ENCODE measurements around the gene ZNHIT3. TPM values are rescaled to one million over a fixed set of nuclear protein-coding genes. Genes with fewer than 3 reads are reported as not detected.

The ZNHIT3 gene
- total and polyA plus RNA-seq, 2 of the 4 experiments (the other 2 are of a cell fraction) = 27.8 to 52.3 TPM

DNA sequence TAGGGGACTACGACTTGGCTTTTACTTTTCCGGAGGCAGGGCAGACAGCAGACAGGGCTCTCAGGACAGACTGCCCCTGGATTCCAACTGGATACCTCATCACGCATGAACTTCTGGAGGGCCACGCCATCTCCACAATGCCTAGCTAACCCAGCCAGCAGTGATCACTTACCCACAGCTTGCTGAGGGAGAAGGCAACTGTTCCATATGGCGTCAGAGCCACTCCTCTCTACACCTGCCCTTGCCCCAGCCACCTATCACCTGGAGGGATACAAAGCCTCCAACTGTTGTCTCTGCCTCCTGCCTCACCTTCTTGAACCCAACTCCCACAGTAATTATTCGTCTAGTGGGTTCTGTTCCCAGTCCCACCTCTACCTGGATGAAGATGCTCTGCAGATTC lies 39.4 kb downstream of the ZNHIT3 start:
- H3K9ac ChIP-seq (ENCODE audit: low read depth, low read length) = no peak overlapping the region
- 100% methylated on average over 1 of the region's 6 CpGs; no CpG with 5 or more reads in 1 of the 2 experiments for WGBS, 2 experiments (ENCODE audit: extremely low coverage in 2 of 2, insufficient read length in 1 of 2)
- H2AK9ac ChIP-seq (replicated peaks; ENCODE audit: low read depth, low read length, poor library complexity) = no peak overlapping the region
- H3K9me3 ChIP-seq (ENCODE audit: control insufficient read depth, insufficient read depth, low read length) = no peaks in the 10 kb centered on the region
- peaks cover 6% of the 10 kb centered on the region for H4K20me1 ChIP-seq (ENCODE audit: insufficient read depth, low read length)
- in situ Hi-C loops (cut with MboI; ENCODE audit: low sequenced_read_pairs) = no loop called here
- POLR2A ChIA-PET (ENCODE audit: unreplicated experiment) = no interaction called here
- no peaks in the 10 kb centered on the region for H3K27me3 ChIP-seq (ENCODE audit: control insufficient read depth, insufficient read depth, low read length)
- no peak overlapping the region for H3K4me3 ChIP-seq (ENCODE audit: insufficient read depth, low read depth, low read length)
- dilution Hi-C loops (cut with HindIII; ENCODE audit: low sequenced_read_pairs, unreplicated experiment) = no loop called here
- peaks cover 13% of the 10 kb centered on the region for H3K9me1 ChIP-seq (ENCODE audit: insufficient read depth, low read length)
- H3K79me1 ChIP-seq (ENCODE audit: low read depth in 1 of 2, low read length in 2 of 2) = peaks cover 12 to 28% of the 10 kb centered on the region in 2 experiments
- H2BK20ac ChIP-seq (ENCODE audit: low read depth, low read length) = no peak overlapping the region
- no peak overlapping the region for H3K27ac ChIP-seq (ENCODE audit: insufficient read depth, low read length)
- no peak overlapping the region for H3K4me2 ChIP-seq (ENCODE audit: low read depth, low read length)
- no peak overlapping the region for H3K4ac ChIP-seq (ENCODE audit: low read depth, low read length)
- no peak overlapping the region for H3K56ac ChIP-seq (ENCODE audit: extremely low read depth, insufficient read depth, low read length)
- intact Hi-C loops (cut with micrococcal nuclease) = no loop called here
- no peak overlapping the region for H2BK15ac ChIP-seq (ENCODE audit: low read depth, low read length)
- ATAC-seq (ENCODE audit: low read depth) (no peak), DNase-seq (no peak)
- H2AFZ ChIP-seq (replicated peaks; ENCODE audit: low read length, poor library complexity) = no peak overlapping the region
- H3K14ac ChIP-seq (replicated peaks; ENCODE audit: low read depth, low read length) = no peak overlapping the region
- H3K18ac ChIP-seq (ENCODE audit: low read depth, low read length) = no peak overlapping the region
- H2BK5ac ChIP-seq (ENCODE audit: low read depth, low read length, poor library complexity, severe bottlenecking) = no peak overlapping the region
- H3K23ac ChIP-seq (ENCODE audit: low read depth, low read length) = no peak overlapping the region
- no peak overlapping the region for H4K5ac ChIP-seq (ENCODE audit: low read depth, low read length)
- CTCF ChIA-PET = no interaction called here
- no peak overlapping the region for H2BK120ac ChIP-seq (ENCODE audit: low read depth, low read length)
- no peak overlapping the region for H4K8ac ChIP-seq (ENCODE audit: low read depth in 2 of 2, low read length in 2 of 2)
- BruUV-seq (replicated peaks) = no TSS peak
- H4K91ac ChIP-seq (ENCODE audit: insufficient read depth, low read depth, low read length) = no peak overlapping the region
- H3K4me1 ChIP-seq (ENCODE audit: control insufficient read depth, insufficient read depth, low read length) = no peaks in the 10 kb centered on the region
- H2AK5ac ChIP-seq (ENCODE audit: low read depth, low read length) = no peak overlapping the region
- peaks cover 30% of the 10 kb centered on the region for H3K36me3 ChIP-seq (ENCODE audit: control insufficient read depth, insufficient read depth, low read length)
- no peak for TF ChIP-seq MAZ (IDR thresholded peaks at IDR 0.05; ENCODE audit: borderline replicate concordance, low read depth, low read length)
- no peak for TF ChIP-seq FOS (IDR thresholded peaks at IDR 0.05; ENCODE audit: low read depth, low read length)
- no peak for TF ChIP-seq MXI1 (IDR thresholded peaks at IDR 0.05; ENCODE audit: borderline replicate concordance, low read depth, low read length)
- no peak for TF ChIP-seq CEBPB (IDR thresholded peaks at IDR 0.05; ENCODE audit: low read depth, low read length)
- TF ChIP-seq, protein P1, sequence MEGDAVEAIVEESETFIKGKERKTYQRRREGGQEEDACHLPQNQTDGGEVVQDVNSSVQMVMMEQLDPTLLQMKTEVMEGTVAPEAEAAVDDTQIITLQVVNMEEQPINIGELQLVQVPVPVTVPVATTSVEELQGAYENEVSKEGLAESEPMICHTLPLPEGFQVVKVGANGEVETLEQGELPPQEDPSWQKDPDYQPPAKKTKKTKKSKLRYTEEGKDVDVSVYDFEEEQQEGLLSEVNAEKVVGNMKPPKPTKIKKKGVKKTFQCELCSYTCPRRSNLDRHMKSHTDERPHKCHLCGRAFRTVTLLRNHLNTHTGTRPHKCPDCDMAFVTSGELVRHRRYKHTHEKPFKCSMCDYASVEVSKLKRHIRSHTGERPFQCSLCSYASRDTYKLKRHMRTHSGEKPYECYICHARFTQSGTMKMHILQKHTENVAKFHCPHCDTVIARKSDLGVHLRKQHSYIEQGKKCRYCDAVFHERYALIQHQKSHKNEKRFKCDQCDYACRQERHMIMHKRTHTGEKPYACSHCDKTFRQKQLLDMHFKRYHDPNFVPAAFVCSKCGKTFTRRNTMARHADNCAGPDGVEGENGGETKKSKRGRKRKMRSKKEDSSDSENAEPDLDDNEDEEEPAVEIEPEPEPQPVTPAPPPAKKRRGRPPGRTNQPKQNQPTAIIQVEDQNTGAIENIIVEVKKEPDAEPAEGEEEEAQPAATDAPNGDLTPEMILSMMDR (conservative IDR thresholded peaks at IDR 0.05; ENCODE audit: low read depth, low read length) = no peak
- TF ChIP-seq RFX5 (IDR thresholded peaks at IDR 0.05; ENCODE audit: low read depth, low read length) = no peak
- no peak for TF ChIP-seq POLR2A (IDR thresholded peaks at IDR 0.05; ENCODE audit: low read depth, low read length)
- TF ChIP-seq, protein P2, sequence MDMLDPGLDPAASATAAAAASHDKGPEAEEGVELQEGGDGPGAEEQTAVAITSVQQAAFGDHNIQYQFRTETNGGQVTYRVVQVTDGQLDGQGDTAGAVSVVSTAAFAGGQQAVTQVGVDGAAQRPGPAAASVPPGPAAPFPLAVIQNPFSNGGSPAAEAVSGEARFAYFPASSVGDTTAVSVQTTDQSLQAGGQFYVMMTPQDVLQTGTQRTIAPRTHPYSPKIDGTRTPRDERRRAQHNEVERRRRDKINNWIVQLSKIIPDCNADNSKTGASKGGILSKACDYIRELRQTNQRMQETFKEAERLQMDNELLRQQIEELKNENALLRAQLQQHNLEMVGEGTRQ (IDR thresholded peaks at IDR 0.05; ENCODE audit: low read depth, low read length) = no peak
- TF ChIP-seq RCOR1 (IDR thresholded peaks at IDR 0.05; ENCODE audit: insufficient replicate concordance, low read length) = no peak
- no peak for TF ChIP-seq BHLHE40 (IDR thresholded peaks at IDR 0.05; ENCODE audit: low read depth, low read length)
- TF ChIP-seq NFE2L2 (IDR thresholded peaks at IDR 0.05; ENCODE audit: low read depth, low read length) = no peak
- TF ChIP-seq SMC3 (IDR thresholded peaks at IDR 0.05; ENCODE audit: low read depth, low read length) = no peak
- no peak for TF ChIP-seq RAD21 (IDR thresholded peaks at IDR 0.05; ENCODE audit: low read length)
- no peak for TF ChIP-seq MAFK (IDR thresholded peaks at IDR 0.05; ENCODE audit: low read depth, low read length)
- TF ChIP-seq CHD1 (IDR thresholded peaks at IDR 0.05; ENCODE audit: low read depth, low read length) = no peak
- TF ChIP-seq, protein P3, sequence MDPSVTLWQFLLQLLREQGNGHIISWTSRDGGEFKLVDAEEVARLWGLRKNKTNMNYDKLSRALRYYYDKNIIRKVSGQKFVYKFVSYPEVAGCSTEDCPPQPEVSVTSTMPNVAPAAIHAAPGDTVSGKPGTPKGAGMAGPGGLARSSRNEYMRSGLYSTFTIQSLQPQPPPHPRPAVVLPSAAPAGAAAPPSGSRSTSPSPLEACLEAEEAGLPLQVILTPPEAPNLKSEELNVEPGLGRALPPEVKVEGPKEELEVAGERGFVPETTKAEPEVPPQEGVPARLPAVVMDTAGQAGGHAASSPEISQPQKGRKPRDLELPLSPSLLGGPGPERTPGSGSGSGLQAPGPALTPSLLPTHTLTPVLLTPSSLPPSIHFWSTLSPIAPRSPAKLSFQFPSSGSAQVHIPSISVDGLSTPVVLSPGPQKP (IDR thresholded peaks at IDR 0.05; ENCODE audit: borderline replicate concordance, low read depth, low read length) = no peak

Measured in IMR-90 (cell line).